ENCODE results near the gene RSAD2.
"Not testable (repeated sequence)": the region's sequence is repeated elsewhere in the genome, so short reads cannot be mapped to it uniquely, and the experiment has no call there.

RSAD2 gene

DNA sequence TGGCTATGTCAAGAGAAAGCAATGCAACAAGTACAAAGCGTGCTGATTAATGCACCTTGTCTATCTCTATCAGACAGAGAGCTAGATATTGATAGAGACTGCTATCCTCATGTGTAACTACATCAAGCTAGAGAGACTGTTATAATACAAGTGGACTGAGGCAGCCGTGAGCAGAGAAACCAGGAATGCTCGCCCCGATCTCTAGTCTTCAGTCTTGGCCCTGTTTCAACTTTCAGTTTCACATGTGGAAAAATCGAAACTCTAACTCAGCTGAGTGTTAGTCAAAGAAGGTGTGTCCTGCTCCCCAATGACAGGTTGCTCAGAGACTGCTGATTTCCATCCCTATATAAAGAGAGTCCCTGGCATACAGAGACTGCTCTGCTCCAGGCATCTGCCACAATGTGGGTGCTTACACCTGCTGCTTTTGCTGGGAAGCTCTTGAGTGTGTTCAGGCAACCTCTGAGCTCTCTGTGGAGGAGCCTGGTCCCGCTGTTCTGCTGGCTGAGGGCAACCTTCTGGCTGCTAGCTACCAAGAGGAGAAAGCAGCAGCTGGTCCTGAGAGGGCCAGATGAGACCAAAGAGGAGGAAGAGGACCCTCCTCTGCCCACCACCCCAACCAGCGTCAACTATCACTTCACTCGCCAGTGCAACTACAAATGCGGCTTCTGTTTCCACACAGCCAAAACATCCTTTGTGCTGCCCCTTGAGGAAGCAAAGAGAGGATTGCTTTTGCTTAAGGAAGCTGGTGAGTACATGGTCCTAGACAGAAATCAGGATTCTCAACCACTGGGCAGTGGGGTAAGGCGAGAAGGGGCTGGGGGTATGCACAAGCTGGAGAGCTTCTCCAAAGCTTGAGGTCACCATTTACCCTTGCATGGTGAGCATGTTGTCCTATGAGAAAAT is at the start of gene RSAD2:
RSAD2 (plus strand) TSS at position 376 of the 903 bp plus-strand sequence; CDS start at position 400, 24 bp downstream.
- DNase-seq (ENCODE audit: low read depth, low spot score), result no peak

GRCh38 chr2:6828299-6828584 is 49.3 kb upstream of the RSAD2 start:
- DNase-seq (ENCODE audit: low read depth, low spot score), result no peak

- no peak for DNase-seq (ENCODE audit: low read depth, low spot score)
These were observed 46.3 kb upstream of the RSAD2 start for GRCh38 chr2:6831229-6831628.

GRCh38 chr2:6832596-6833299 is 44.8 kb upstream of the RSAD2 start:
- no peak for DNase-seq (ENCODE audit: low read depth, low spot score)

- no peak for DNase-seq (ENCODE audit: low read depth, low spot score)
These were observed 44.3 kb upstream of the RSAD2 start for GRCh38 chr2:6833300-6833604.

DNA sequence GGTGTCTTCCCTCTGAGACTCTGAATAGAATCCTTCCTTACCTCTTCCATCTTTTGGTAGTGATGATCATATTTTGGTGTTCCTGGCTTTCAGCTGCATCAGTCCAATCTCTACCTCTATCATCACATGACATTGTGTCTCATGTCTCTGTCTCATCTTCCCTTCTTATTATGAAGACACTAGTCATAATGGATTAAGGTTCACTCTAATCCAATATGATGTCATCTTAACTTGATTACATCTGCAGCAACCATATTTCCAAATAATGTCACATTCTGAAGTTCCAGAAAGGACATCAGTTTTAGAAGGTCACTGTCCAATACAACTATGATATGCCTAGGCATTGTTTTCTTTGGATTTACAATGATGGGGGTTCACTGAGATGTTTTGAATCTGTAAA is 43.4 kb upstream of the RSAD2 start:
- no peak for DNase-seq (ENCODE audit: low read depth, low spot score)

DNA sequence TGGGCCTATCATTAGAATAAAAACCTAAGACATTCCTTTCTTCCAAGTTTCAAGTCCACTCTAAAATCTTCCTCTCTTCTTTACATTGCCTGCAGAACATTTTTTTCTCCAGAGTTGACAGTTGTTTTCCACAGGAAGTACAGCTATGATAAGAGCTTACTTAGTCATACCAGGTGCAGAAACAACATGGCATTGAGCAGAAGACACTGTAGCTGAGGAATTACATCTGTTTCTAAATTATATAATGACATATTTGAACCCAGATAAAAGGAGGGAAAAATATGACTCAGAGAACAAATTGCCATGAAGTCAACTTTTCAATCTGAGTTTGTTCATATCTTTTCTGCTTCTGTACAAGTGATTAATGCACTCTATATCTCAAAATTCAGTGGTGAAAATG is 42.1 kb upstream of the RSAD2 start:
- DNase-seq (ENCODE audit: low read depth, low spot score), result no peak

GRCh38 chr2:6838673-6839319 is 38.8 kb upstream of the RSAD2 start:
- DNase-seq (ENCODE audit: low read depth, low spot score), result no peak

GRCh38 chr2:6841537-6842287 is 35.9 kb upstream of the RSAD2 start:
- no peak for DNase-seq (ENCODE audit: low read depth, low spot score)

GRCh38 chr2:6845312-6845711 is 32.3 kb upstream of the RSAD2 start:
- DNase-seq (ENCODE audit: low read depth, low spot score), result no peak

- DNase-seq (ENCODE audit: low read depth, low spot score), result no peak
These were observed 31.7 kb upstream of the RSAD2 start for GRCh38 chr2:6845903-6846302.

DNA sequence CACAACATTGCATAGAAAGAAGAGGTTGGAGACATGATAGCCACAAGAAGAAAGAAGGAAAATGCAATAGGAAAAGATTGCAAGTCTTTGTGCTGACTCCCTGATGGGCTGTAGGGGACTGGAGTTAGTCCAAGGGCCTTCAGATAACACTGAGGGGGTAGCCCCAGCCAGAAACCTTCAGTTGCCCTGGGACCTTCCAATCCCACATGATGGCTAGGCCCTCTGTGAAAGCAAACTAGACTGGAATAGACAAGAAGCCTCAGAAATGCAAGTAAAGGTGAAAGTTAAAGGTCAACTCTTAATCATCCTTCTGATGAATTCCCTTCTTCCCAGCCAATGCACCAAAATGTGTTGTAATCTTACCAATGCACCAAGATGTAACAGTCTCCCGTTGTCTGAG is 31.0 kb upstream of the RSAD2 start:
- no peak for DNase-seq (ENCODE audit: low read depth, low spot score)

DNA sequence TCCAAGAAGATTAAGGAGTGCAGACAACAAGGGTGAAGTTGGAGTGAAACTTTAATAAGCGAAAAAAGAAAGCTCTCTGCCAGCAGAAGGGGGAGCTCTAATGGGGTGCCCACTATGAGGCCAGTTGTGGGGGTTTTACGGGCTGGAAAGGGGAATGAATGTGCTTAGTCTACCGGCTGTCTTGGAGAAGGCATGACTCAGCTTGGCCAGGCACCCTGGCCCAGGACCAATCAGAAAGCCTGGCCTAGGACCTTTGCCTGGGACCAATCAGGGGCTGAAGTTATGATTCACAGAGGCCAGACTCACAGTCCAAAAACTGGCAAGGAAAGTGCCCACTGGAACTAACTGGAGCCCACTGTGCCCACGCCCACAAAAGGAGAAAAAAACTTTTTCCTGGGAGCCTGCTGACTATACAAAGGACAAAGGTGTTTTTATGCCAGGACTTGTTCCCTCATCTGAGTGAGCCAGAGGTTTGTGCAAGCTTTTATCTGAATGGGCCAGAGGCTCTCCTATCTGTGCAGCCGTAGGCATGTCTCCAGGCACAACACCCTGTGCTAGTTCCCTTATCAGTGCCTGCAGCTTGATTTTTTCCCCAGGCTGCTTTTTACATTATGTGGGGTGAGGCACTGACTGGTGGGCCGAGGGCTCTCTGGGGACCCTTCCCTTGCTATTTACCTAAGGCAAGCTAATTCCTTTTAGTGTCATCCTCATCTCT is 30.5 kb upstream of the RSAD2 start:
- DNase-seq (ENCODE audit: low read depth, low spot score), result no peak

DNA sequence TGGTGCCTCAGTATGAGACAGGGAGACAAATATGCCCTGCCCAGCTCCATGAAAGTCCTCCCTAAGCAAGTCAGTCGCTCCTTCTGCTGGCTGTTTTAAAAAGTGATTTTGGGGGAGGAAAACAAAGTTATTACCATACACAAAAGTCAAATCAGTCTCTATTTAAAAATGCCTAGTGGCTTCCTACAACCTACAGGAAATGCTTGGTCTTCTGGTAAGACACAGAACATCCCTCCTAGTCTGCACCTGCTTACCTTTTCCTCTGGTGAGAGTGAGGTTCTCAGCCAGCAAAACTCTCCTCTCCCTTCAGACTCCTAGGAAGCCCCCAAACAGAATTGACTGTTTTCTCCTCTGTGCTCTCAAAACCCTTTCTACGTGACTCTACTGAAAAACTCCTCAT is 25.4 kb upstream of the RSAD2 start:
- no peak for DNase-seq (ENCODE audit: low read depth, low spot score)

DNA sequence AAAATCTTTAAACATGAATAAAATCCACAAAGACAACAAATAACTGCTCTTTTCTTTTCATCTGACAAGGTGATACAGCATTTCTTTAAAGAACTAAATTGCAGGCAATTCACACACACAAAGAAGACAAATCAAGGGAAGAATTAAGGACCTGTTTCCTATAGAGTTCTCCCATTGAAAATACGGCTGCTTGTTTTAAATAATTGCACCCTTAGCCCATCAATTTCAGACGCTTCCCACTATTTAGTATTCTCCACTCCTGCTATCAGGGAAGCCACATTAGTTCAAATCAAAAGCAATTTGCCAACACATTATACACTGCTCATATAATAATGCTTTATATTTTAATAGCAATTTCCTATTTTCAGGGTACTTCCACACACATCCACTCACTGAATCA is 23.2 kb upstream of the RSAD2 start:
- DNase-seq (ENCODE audit: low read depth, low spot score), result no peak

- DNase-seq (ENCODE audit: low read depth, low spot score), result no peak
These were observed 21.6 kb upstream of the RSAD2 start for GRCh38 chr2:6855860-6856547.

DNA sequence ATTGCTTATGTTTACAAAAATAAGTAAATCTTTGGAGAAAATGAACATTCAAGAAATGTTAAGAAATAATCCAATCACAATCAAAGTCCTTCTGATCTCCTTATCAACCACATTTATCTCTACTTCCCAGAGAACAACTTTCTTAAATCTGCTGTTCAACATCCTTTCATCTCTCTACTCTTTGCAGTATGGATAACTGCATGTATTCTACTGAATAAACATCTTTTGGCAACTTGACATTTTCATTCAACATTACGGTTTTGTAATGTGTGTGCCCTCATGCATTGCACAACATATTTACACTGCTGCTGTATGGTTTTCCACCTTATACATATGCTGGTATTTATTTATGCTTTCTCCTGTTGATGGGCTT is 21.0 kb upstream of the RSAD2 start:
- DNase-seq (ENCODE audit: low read depth, low spot score), result no peak

- DNase-seq (ENCODE audit: low read depth, low spot score), result not testable (repeated sequence)
These were observed 19.0 kb upstream of the RSAD2 start for GRCh38 chr2:6858466-6859027.

GRCh38 chr2:6860296-6860695 is 17.3 kb upstream of the RSAD2 start:
- no peak for DNase-seq (ENCODE audit: low read depth, low spot score)

GRCh38 chr2:6863792-6864191 is 13.8 kb upstream of the RSAD2 start:
- DNase-seq (ENCODE audit: low read depth, low spot score), result no peak
